Activated CD4-positive, alpha-beta T cell treated with anti-CD3 and anti-CD28 coated beads, Interleukin-2, amount 50 U/mL, for 48 hours (primary cell): ENCODE measurements around the gene OR6K2.
"Not testable (repeated sequence)": the region's sequence is repeated elsewhere in the genome, so short reads cannot be mapped to it uniquely, and the experiment has no call there.

Source experiments
- DNase-seq, 2 experiments: peaks; one replicate each; pipeline ENCODE4 v3.0.0-alpha.2; 2020

OR6K2 gene

GRCh38 chr1:158700552-158700951 is at the start of gene OR6K2:
TSS of gene OR6K2 (minus strand) at chr1:158700652. CDS start at chr1:158700652, 0 bp downstream.
- DNase-seq: no peak

GRCh38 chr1:158735848-158736247 is 35.4 kb upstream of the OR6K2 start:
- DNase-seq: no peak

GRCh38 chr1:158732524-158732923 is 32.1 kb upstream of the OR6K2 start:
- no peak for DNase-seq

GRCh38 chr1:158731707-158732106 is 31.3 kb upstream of the OR6K2 start:
- no peak for DNase-seq

GRCh38 chr1:158730453-158730852 is 30.0 kb upstream of the OR6K2 start:
- DNase-seq: no peak

GRCh38 chr1:158728510-158729225 is 28.2 kb upstream of the OR6K2 start:
- DNase-seq: no peak

- DNase-seq: no peak
These were observed 24.0 kb upstream of the OR6K2 start for GRCh38 chr1:158724442-158724841.

- DNase-seq: no peak
These were observed 20.2 kb upstream of the OR6K2 start, which contains the start of gene OR6K3 for GRCh38 chr1:158720620-158721019. TSS of gene OR6K3 (minus strand) at chr1:158720720. CDS start at chr1:158718115, 2,605 bp downstream.

- no peak for DNase-seq
These were observed 19.2 kb upstream of the OR6K2 start for GRCh38 chr1:158719664-158720063.

GRCh38 chr1:158717344-158717743 is 16.9 kb upstream of the OR6K2 start:
- no peak for DNase-seq

- DNase-seq: no peak
These were observed 15.9 kb upstream of the OR6K2 start for GRCh38 chr1:158716335-158716734.

- DNase-seq: no peak
These were observed 14.3 kb upstream of the OR6K2 start for GRCh38 chr1:158714754-158715153.

- DNase-seq: no peak
These were observed 10.6 kb upstream of the OR6K2 start for GRCh38 chr1:158711098-158711497.

GRCh38 chr1:158706096-158706495 is 5.6 kb upstream of the OR6K2 start:
- no peak for DNase-seq

- no peak for DNase-seq
These were observed 5.9 kb downstream of the OR6K2 start for GRCh38 chr1:158694596-158694995.

- DNase-seq: no peak
These were observed 8.1 kb downstream of the OR6K2 start for GRCh38 chr1:158692356-158692755.

GRCh38 chr1:158691907-158692306 is 8.5 kb downstream of the OR6K2 start:
- DNase-seq: no peak

- DNase-seq: not testable (repeated sequence)
These were observed 9.3 kb downstream of the OR6K2 start for GRCh38 chr1:158691149-158691548.

- DNase-seq: no peak
These were observed 10.6 kb downstream of the OR6K2 start for GRCh38 chr1:158689875-158690274.

GRCh38 chr1:158689110-158689509 is 11.3 kb downstream of the OR6K2 start:
- no peak for DNase-seq

GRCh38 chr1:158688343-158688742 is 12.1 kb downstream of the OR6K2 start:
- DNase-seq: not testable (repeated sequence)

- no peak for DNase-seq
These were observed 13.4 kb downstream of the OR6K2 start for GRCh38 chr1:158687037-158687436.

GRCh38 chr1:158686111-158687009 is 14.1 kb downstream of the OR6K2 start, which contains the start of gene SPTA1:
TSS of gene SPTA1 (minus strand) at chr1:158686715. CDS start at chr1:158686517, 198 bp downstream.
- no peak for DNase-seq

GRCh38 chr1:158685085-158685484 is 15.4 kb downstream of the OR6K2 start:
- DNase-seq: no peak
